ENCODE results near the gene TCP11L2.
"Not testable (repeated sequence)": the region's sequence is repeated elsewhere in the genome, so short reads cannot be mapped to it uniquely, and the experiment has no call there.

Gene TCP11L2

GRCh38 chr12:106284358-106285105, 18.0 kb upstream of the TCP11L2 start:
- no peak for DNase-seq

- no peak for DNase-seq
Observed at GRCh38 chr12:106285982-106286381, 16.6 kb upstream of the TCP11L2 start.

- DNase-seq, result not testable (repeated sequence)
Observed at GRCh38 chr12:106286576-106287162, 15.9 kb upstream of the TCP11L2 start.

- DNase-seq, result no peak
Observed at GRCh38 chr12:106287364-106287763, 15.2 kb upstream of the TCP11L2 start.

- no peak for DNase-seq
Observed at GRCh38 chr12:106288101-106288493, 14.4 kb upstream of the TCP11L2 start.

- DNase-seq, result no peak
Observed at GRCh38 chr12:106288494-106289195, 13.9 kb upstream of the TCP11L2 start.

- DNase-seq, result no peak
Observed at GRCh38 chr12:106289196-106289681, 13.3 kb upstream of the TCP11L2 start.

GRCh38 chr12:106290666-106291065, 11.9 kb upstream of the TCP11L2 start:
- DNase-seq, result no peak

- no peak for DNase-seq
Observed at GRCh38 chr12:106291342-106291741, 11.2 kb upstream of the TCP11L2 start.

- no peak for DNase-seq
Observed at GRCh38 chr12:106292339-106292738, 10.2 kb upstream of the TCP11L2 start.

- DNase-seq, result no peak
Observed at GRCh38 chr12:106296179-106296877, 6.2 kb upstream of the TCP11L2 start.

- no peak for DNase-seq
Observed at GRCh38 chr12:106297075-106297474, 5.5 kb upstream of the TCP11L2 start.

- no peak for DNase-seq
Observed at GRCh38 chr12:106297681-106298080, 4.9 kb upstream of the TCP11L2 start.

- DNase-seq, result no peak
Observed at GRCh38 chr12:106299202-106299774, 3.2 kb upstream of the TCP11L2 start.

- no peak for DNase-seq
Observed at GRCh38 chr12:106300761-106301160, 1.8 kb upstream of the TCP11L2 start.

- DNase-seq, result no peak
Observed at GRCh38 chr12:106301241-106301610, 1.3 kb upstream of the TCP11L2 start.

- peak; percentile 77 for DNase-seq
Observed at GRCh38 chr12:106301611-106302321, 767 bp upstream of the TCP11L2 start.

GRCh38 chr12:106303202-106303820, 778 bp downstream of the TCP11L2 start:
- DNase-seq, result peak; percentile 95

GRCh38 chr12:106304001-106304421, 1.5 kb downstream of the TCP11L2 start:
- DNase-seq, result peak; percentile 15

GRCh38 chr12:106304797-106305196, 2.3 kb downstream of the TCP11L2 start:
- no peak for DNase-seq

GRCh38 chr12:106305376-106305775, 2.8 kb downstream of the TCP11L2 start:
- no peak for DNase-seq

GRCh38 chr12:106307181-106307580, 4.6 kb downstream of the TCP11L2 start:
- DNase-seq, result no peak

Data from CD4-positive, alpha-beta T cell treated with Interleukin-10 for 1 hour (primary cell).